ENCODE measurements around the gene ALOX5AP. TPM values are rescaled to one million over a fixed set of nuclear protein-coding genes. Genes with fewer than 3 reads are reported as not detected.

The ALOX5AP gene
- polyA plus RNA-seq, 3 donors = 84.4 to 269 (median 220) TPM

DNA sequence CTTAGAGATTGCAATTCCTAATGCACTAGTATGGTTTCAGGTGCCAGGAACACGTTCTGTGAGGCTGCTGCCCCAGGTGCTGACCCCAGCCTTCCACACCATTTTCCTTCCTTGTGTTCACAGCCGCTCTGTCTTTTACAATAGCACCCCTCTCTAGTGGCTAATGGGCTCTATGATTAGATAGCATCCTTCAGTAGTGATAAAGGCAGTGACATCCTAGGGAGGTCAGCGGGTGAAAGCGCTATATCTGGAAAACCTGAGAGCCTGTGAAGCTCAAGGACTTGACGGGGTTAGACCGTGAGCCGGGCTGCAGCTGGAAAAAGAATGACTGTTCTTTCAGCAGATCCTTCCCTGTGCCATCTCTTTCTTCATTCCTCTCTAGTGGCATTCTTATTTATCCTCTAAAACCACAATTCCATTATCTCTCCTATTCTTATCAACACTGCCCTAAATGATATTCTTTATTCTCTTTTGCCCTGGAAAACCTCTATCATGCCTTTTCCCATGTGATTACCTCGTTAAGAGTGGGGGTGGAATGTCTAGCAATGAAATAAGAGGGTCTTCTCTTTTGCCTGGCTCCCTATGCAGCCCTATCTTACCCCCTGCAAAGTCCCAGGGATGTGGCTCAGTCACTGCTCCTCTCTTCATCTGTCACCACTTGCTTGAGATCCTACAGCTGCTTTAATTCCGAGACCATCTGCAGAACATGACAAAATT, 21.8 kb downstream of the ALOX5AP start:
- no peak for TF ChIP-seq CTCF (IDR thresholded peaks at IDR 0.05)
- Mint-ChIP-seq H3K4me1 (no peaks in the 10 kb centered on the region), H3K9me3 (no peaks in the 10 kb centered on the region), H3K36me3 (peaks cover 82 to 90% of the 10 kb centered on the region in 2 donors), H3K27me3 (ENCODE audit: low read depth in 3 of 3) (peaks cover 0 to 1% (median 1%) of the 10 kb centered on the region in 3 donors), H3K27ac (no peak overlapping the region), H3K4me3 (no peak overlapping the region)
- no peaks in the 10 kb centered on the region for H3K27me3 ChIP-seq (ENCODE audit: control insufficient read depth in 2 of 2, insufficient read depth in 2 of 2, low read length in 2 of 2)
- H3K79me2 ChIP-seq (ENCODE audit: insufficient read depth, low read length) = peaks cover 6% of the 10 kb centered on the region
- H3K9ac ChIP-seq (ENCODE audit: insufficient read depth, low read length, poor library complexity, severe bottlenecking) = no peak overlapping the region
- peaks cover 61 to 100% of the 10 kb centered on the region in 2 donors for H3K36me3 ChIP-seq (replicated peaks in 1 of 2; ENCODE audit: control insufficient read depth in 1 of 2, insufficient read depth in 2 of 2, low read length in 2 of 2)
- 96% methylated on average over 5 of the region's 9 CpGs for WGBS (ENCODE audit: insufficient coverage)
- no peak overlapping the region for H2AFZ ChIP-seq (ENCODE audit: insufficient read depth, low read depth, low read length, poor library complexity, severe bottlenecking)
- no peak overlapping the region for H3K4me2 ChIP-seq (replicated peaks; ENCODE audit: extremely low read depth, low read length, poor library complexity, severe bottlenecking)
- no peak for DNase-seq
- no peaks in the 10 kb centered on the region for H3K9me3 ChIP-seq (replicated peaks in 1 of 2; ENCODE audit: control insufficient read depth in 1 of 2, insufficient read depth in 1 of 2, low read length in 2 of 2)
- H4K20me1 ChIP-seq (ENCODE audit: insufficient read depth, low read length) = no peaks in the 10 kb centered on the region
- intact Hi-C loops (cut with micrococcal nuclease) = no loop called here
- no peak overlapping the region for H3K4me3 ChIP-seq (replicated peaks in 1 of 3; ENCODE audit: low read depth in 2 of 3, low read length in 3 of 3)
- no peaks in the 10 kb centered on the region for H3K4me1 ChIP-seq (ENCODE audit: control insufficient read depth in 1 of 2, insufficient read depth in 2 of 2, low read length in 2 of 2)
- H3K27ac ChIP-seq (ENCODE audit: low read depth in 1 of 2, low read length in 2 of 2) = no peak overlapping the region

- DNase-seq = no peak
- H3K27ac Mint-ChIP-seq = peak overlapping the region in 1 of 7 donors; percentile 6
- Histone ChIP-seq H3K9ac (ENCODE audit: insufficient read depth, low read length, poor library complexity, severe bottlenecking) (no peak overlapping the region), H3K4me3 (replicated peaks in 1 of 3; ENCODE audit: low read depth in 2 of 3, low read length in 3 of 3) (no peak overlapping the region), H2AFZ (ENCODE audit: insufficient read depth, low read depth, low read length, poor library complexity, severe bottlenecking) (no peak overlapping the region), H4K20me1 (ENCODE audit: insufficient read depth, low read length) (no peaks in the 10 kb centered on the region), H3K27ac (ENCODE audit: low read depth in 1 of 2, low read length in 2 of 2) (no peak overlapping the region), H3K27me3 (ENCODE audit: control insufficient read depth in 2 of 2, insufficient read depth in 2 of 2, low read length in 2 of 2) (no peaks in the 10 kb centered on the region), H3K36me3 (replicated peaks in 1 of 2; ENCODE audit: control insufficient read depth in 1 of 2, insufficient read depth in 2 of 2, low read length in 2 of 2) (peaks cover 57 to 97% of the 10 kb centered on the region in 2 donors), H3K9me3 (replicated peaks in 1 of 2; ENCODE audit: control insufficient read depth in 1 of 2, insufficient read depth in 1 of 2, low read length in 2 of 2) (no peaks in the 10 kb centered on the region), H3K4me1 (ENCODE audit: control insufficient read depth in 1 of 2, insufficient read depth in 2 of 2, low read length in 2 of 2) (no peaks in the 10 kb centered on the region), H3K79me2 (ENCODE audit: insufficient read depth, low read length) (peaks cover 6% of the 10 kb centered on the region), H3K4me2 (replicated peaks; ENCODE audit: extremely low read depth, low read length, poor library complexity, severe bottlenecking) (no peak overlapping the region)
- peaks cover 0 to 4% (median 1%) of the 10 kb centered on the region in 3 donors for H3K27me3 Mint-ChIP-seq (ENCODE audit: low read depth in 3 of 3)
- H3K36me3 Mint-ChIP-seq = peaks cover 84 to 95% of the 10 kb centered on the region in 2 donors
- H3K4me1 Mint-ChIP-seq = peaks cover 4% of the 10 kb centered on the region
- TF ChIP-seq CTCF (IDR thresholded peaks at IDR 0.05) = no peak
- WGBS (ENCODE audit: insufficient coverage) = no CpG with 5 or more reads among the region's 3 CpGs
- H3K4me3 Mint-ChIP-seq = no peak overlapping the region
- intact Hi-C loops (cut with micrococcal nuclease) = no loop called here
- no peaks in the 10 kb centered on the region for H3K9me3 Mint-ChIP-seq
Observed at GRCh38 chr13:30759748-30760147, 24.4 kb downstream of the ALOX5AP start.
